H1 (cell line): Measurements from ENCODE around the gene REPS2. TPM values are rescaled to one million over a fixed set of nuclear protein-coding genes. Genes with fewer than 3 reads are reported as not detected.

Source experiments
- CTCF ChIA-PET: fragments of 300-600 bp; sonication (Branson Sonifier 250); formaldehyde crosslinking; loops from one replicate; lab custom pipeline; 2021; ENCODE audit not compliant: partially characterized antibody; lab: Charles Lee
- POLR2A ChIA-PET: fragments of 300-600 bp; sonication (Branson Sonifier 250); formaldehyde crosslinking; loops from one replicate; lab custom pipeline; 2021; ENCODE audit warnings: inconsistent platforms; ENCODE audit not compliant: partially characterized antibody; lab: Charles Lee
- DNase-seq, 2 experiments: peaks; one replicate each; pipeline versions ENCODE4 v3.0.0 to v3.0.0-alpha.2; 2010 to 2022; ENCODE audit warnings: low spot score in 2 of 2, low read depth in 1 of 2, mixed read lengths in 1 of 2
- FAIRE-seq: peaks from 2 replicates; lab custom pipeline; 2011; peaks lifted over from hg19 to GRCh38; lab: Jason Lieb, UNC
- H2AFZ ChIP-seq: 2 replicates; pipeline ENCODE4 v1.8.1; 2012; ENCODE audit warnings: low read length, inconsistent platforms
- H2AK5ac ChIP-seq: 2 replicates; pipeline ENCODE4 v1.6.1; 2013; ENCODE audit warnings: low read depth, low read length
- H2BK120ac ChIP-seq: replicated peaks from 2 replicates; pipeline ENCODE3; 2013; ENCODE audit warnings: low read depth, low read length, inconsistent platforms
- H2BK12ac ChIP-seq: 2 replicates; pipeline ENCODE4 v1.6.1; 2013; ENCODE audit warnings: low read depth, low read length
- H2BK15ac ChIP-seq: 2 replicates; pipeline ENCODE4 v1.6.1; 2013; ENCODE audit warnings: low read length
- H2BK20ac ChIP-seq: 2 replicates; pipeline ENCODE4 v1.6.1; 2013; ENCODE audit warnings: low read length
- H2BK5ac ChIP-seq: 2 replicates; pipeline ENCODE4 v1.6.1; 2013; ENCODE audit warnings: low read depth, low read length
- H3K14ac ChIP-seq: 2 replicates; pipeline ENCODE4 v1.6.1; 2013; ENCODE audit warnings: inconsistent platforms; ENCODE audit not compliant: insufficient read length
- H3K18ac ChIP-seq: 2 replicates; pipeline ENCODE4 v1.6.1; 2013; ENCODE audit warnings: low read length; ENCODE audit errors: extremely low read depth
- H3K23ac ChIP-seq: 2 replicates; pipeline ENCODE4 v1.6.1; 2013; ENCODE audit warnings: inconsistent platforms; ENCODE audit not compliant: insufficient read length
- H3K23me2 ChIP-seq: 2 replicates; pipeline ENCODE4 v1.6.1; 2013; ENCODE audit warnings: low read depth, low read length
- H3K27ac ChIP-seq: 2 replicates; pipeline ENCODE4 v1.6.1; 2011; ENCODE audit warnings: low read depth, low read length, inconsistent platforms
- H3K27me3 ChIP-seq, 4 experiments: replicated peaks in 1 of 4; 1 replicate in 1 of 4; 2 replicates in 3 of 4; pipeline versions ENCODE4 v1.6.1 to v1.8.1; 2011 to 2013; ENCODE audit warnings: low read length in 3 of 4, mild to moderate bottlenecking in 3 of 4, inconsistent platforms in 2 of 4, mixed read lengths in 2 of 4, moderate library complexity in 1 of 4; ENCODE audit not compliant: control insufficient read depth in 3 of 4, insufficient read depth in 3 of 4; ENCODE audit errors: extremely low read depth in 1 of 4
- H3K36me3 ChIP-seq, 4 experiments: 2 replicates each; pipeline versions ENCODE4 v1.6.1 to v1.8.1; 2011 to 2013; ENCODE audit warnings: mild to moderate bottlenecking in 4 of 4, low read length in 3 of 4, moderate library complexity in 2 of 4, control low read depth in 1 of 4, inconsistent platforms in 1 of 4; ENCODE audit not compliant: insufficient read depth in 4 of 4, control insufficient read depth in 2 of 4
- H3K4ac ChIP-seq: replicated peaks from 2 replicates; pipeline ENCODE3; 2013; ENCODE audit warnings: low read length, low read depth, mixed read lengths, inconsistent platforms; ENCODE audit not compliant: insufficient read length
- H3K4me1 ChIP-seq, 4 experiments: replicated peaks in 1 of 4; 1 replicate in 1 of 4; 2 replicates in 3 of 4; pipeline versions ENCODE4 v1.6.1 to v1.8.1; 2011 to 2013; ENCODE audit warnings: low read length in 3 of 4, inconsistent platforms in 2 of 4, mixed read lengths in 1 of 4; ENCODE audit not compliant: insufficient read depth in 4 of 4, control insufficient read depth in 3 of 4
- H3K4me2 ChIP-seq, 2 experiments: 2 replicates each; pipeline versions ENCODE4 v1.6.1 to v1.8.1; 2011 to 2013; ENCODE audit warnings: low read depth in 2 of 2, low read length in 2 of 2, control low read depth in 1 of 2, inconsistent platforms in 1 of 2, mild to moderate bottlenecking in 1 of 2; ENCODE audit not compliant: insufficient read depth in 1 of 2
- H3K4me3 ChIP-seq, 4 experiments: fragments of 200-600, 300-600 bp in 1 of 4; sonication (generic), shearing (Covaris generic), sonication (Bioruptor Twin) in 1 of 4; 2 replicates each; pipeline versions ENCODE4 v1.5.1 to v1.8.1; 2011 to 2016; ENCODE audit warnings: low read length in 4 of 4, low read depth in 3 of 4, control low read depth in 2 of 4, inconsistent platforms in 2 of 4, mild to moderate bottlenecking in 2 of 4, mixed read lengths in 1 of 4, moderate library complexity in 1 of 4; ENCODE audit not compliant: insufficient read depth in 2 of 4; ENCODE audit errors: extremely low read depth in 1 of 4
- H3K56ac ChIP-seq: replicated peaks from 2 replicates; pipeline ENCODE3; 2013; ENCODE audit warnings: low read depth, mild to moderate bottlenecking, mixed read lengths, low read length, inconsistent platforms; ENCODE audit not compliant: insufficient read length
- H3K79me1 ChIP-seq: 2 replicates; pipeline ENCODE4 v1.6.1; 2013; ENCODE audit warnings: low read depth, low read length, control low read depth
- H3K79me2 ChIP-seq, 2 experiments: 2 replicates each; pipeline versions ENCODE4 v1.6.1 to v1.8.1; 2012 to 2013; ENCODE audit warnings: low read length in 2 of 2, mild to moderate bottlenecking in 2 of 2, inconsistent platforms in 1 of 2; ENCODE audit not compliant: insufficient read depth in 2 of 2, control insufficient read depth in 1 of 2
- H3K9ac ChIP-seq, 4 experiments: replicated peaks in 1 of 4; 1 replicate in 1 of 4; 2 replicates in 3 of 4; pipeline versions ENCODE4 v1.6.1 to v1.8.1; 2011 to 2013; ENCODE audit warnings: low read depth in 3 of 4, low read length in 3 of 4, control low read depth in 2 of 4, mild to moderate bottlenecking in 2 of 4, moderate library complexity in 2 of 4, inconsistent platforms in 1 of 4; ENCODE audit errors: extremely low read depth in 1 of 4
- H3K9me3 ChIP-seq, 2 experiments: 2 replicates each; pipeline versions ENCODE4 v1.6.1 to v1.8.1; 2012 to 2013; ENCODE audit warnings: mild to moderate bottlenecking in 2 of 2, moderate library complexity in 2 of 2, control low read depth in 1 of 2, inconsistent platforms in 1 of 2, low read depth in 1 of 2, low read length in 1 of 2, mixed read lengths in 1 of 2; ENCODE audit not compliant: insufficient read depth in 2 of 2
- H4K20me1 ChIP-seq, 2 experiments: replicated peaks in 1 of 2; 2 replicates each; pipeline versions ENCODE3 to v1.8.1; 2011 to 2013; ENCODE audit warnings: inconsistent platforms in 2 of 2, low read length in 2 of 2, mild to moderate bottlenecking in 1 of 2; ENCODE audit not compliant: insufficient read depth in 2 of 2, control insufficient read depth in 1 of 2
- H4K5ac ChIP-seq: 2 replicates; pipeline ENCODE4 v1.6.1; 2013; ENCODE audit warnings: low read length, low read depth, mixed read lengths, inconsistent platforms; ENCODE audit not compliant: insufficient read length
- H4K8ac ChIP-seq: 2 replicates; pipeline ENCODE4 v1.8.0; 2013; ENCODE audit warnings: mild to moderate bottlenecking, moderate library complexity, low read length, inconsistent platforms; ENCODE audit not compliant: insufficient read depth; ENCODE audit errors: extremely low read depth
- H4K91ac ChIP-seq: replicated peaks from 2 replicates; pipeline ENCODE3; 2013; ENCODE audit warnings: low read length, mixed read lengths, inconsistent platforms; ENCODE audit not compliant: insufficient read length
- CBX5 ChIP-seq: fragments of 300-800, 300-1000 bp; sonication (generic); IDR thresholded peaks from 2 replicates; pipeline ENCODE4 v1.7.1; 2016; ENCODE audit warnings: antibody characterized with exemption, low read length, low read depth
- NANOG ChIP-seq: IDR thresholded peaks from 2 replicates; pipeline ENCODE4 v1.6.1; 2011; ENCODE audit warnings: low read length, low read depth, mild to moderate bottlenecking, inconsistent platforms; ENCODE audit not compliant: insufficient read depth, poor library complexity, severe bottlenecking
- YY1 ChIP-seq: IDR thresholded peaks from 2 replicates; pipeline ENCODE4 v1.6.1; 2011; ENCODE audit warnings: low read depth, mild to moderate bottlenecking, low read length
- WGBS, 2 experiments: shearing (Covaris generic) in 1 of 2; methylation state at CpG; one replicate each; pipeline versions ENCODE4 v1.1.6 to v1.1.7; 2013 to 2015; ENCODE audit warnings: low lambda C conversion rate in 2 of 2, mixed read lengths in 2 of 2, inconsistent platforms in 1 of 2, low coverage in 1 of 2, missing lambda C conversion rate in 1 of 2; ENCODE audit not compliant: insufficient replicate concordance in 2 of 2, insufficient coverage in 1 of 2, insufficient read length in 1 of 2; ENCODE audit errors: extremely low coverage in 1 of 2, missing lambda C conversion rate in 1 of 2; 5-methylcytosine and 5-hydroxymethylcytosine counted together
- polyA plus RNA-seq, 7 experiments: library from polyadenylated mRNA; depleted of rRNA in 3 of 7; stranded (reverse) in 5 of 7; unstranded in 2 of 7; fragments of >200 nt in 5 of 7; fragments of 200-250 nt in 2 of 7; gene quantifications; 1 replicate in 5 of 7; 2 replicates in 1 of 7; 4 replicates in 1 of 7; pipeline versions ENCODE4 v1.2.1 to v1.2.3, GENCODE V29; 2011 to 2013; ENCODE audit warnings: missing spikeins in 2 of 7, mixed read lengths in 2 of 7
- total RNA-seq: library from RNA; stranded (reverse); fragmentation: NEBNext Ultra II Directional; extraction: Animal tissue kit (Norgen Biotek cat#: 25700); gene quantifications from 2 replicates; pipeline ENCODE4 v1.2.1, GENCODE V29; 2021

The REPS2 gene
- total and polyA plus RNA-seq, 2 of the 8 experiments (the other 6 are each of a cell fraction or from before 2014, with no cell fraction given) = 0.79 to 4.3 TPM

DNA sequence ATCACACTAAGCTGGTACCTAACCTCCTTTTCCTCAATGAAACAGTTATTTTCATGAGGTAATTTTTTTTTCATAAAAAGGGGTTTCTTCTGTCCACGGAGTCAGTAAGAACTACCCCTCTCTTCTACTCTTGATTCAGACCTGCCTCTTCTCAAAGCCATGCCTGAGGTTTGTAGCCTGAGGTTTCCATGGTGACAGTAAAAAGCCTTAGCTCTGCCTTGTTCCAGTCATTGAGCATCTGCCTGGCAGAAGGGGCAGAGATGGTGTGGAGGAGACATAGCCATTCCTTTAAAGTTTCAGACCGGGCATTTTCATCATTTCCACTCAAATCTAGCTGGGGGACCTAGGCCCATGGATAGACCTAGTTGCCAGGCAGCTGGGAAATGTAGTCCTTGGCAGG is 135.5 kb downstream of the REPS2 start:
- Histone ChIP-seq H4K5ac (no peak overlapping the region), H3K79me2 (no peaks in the 10 kb centered on the region), H3K27me3 (no peaks in the 10 kb centered on the region), H2BK20ac (no peak overlapping the region), H2AK5ac (no peak overlapping the region), H3K4me2 (no peak overlapping the region), H3K18ac (no peak overlapping the region), H4K8ac (no peak overlapping the region), H2BK5ac (no peak overlapping the region), H2BK120ac (no peak overlapping the region), H3K36me3 (no peaks in the 10 kb centered on the region), H3K79me1 (no peaks in the 10 kb centered on the region), H3K4me1 (no peaks in the 10 kb centered on the region), H4K20me1 (no peaks in the 10 kb centered on the region), H2BK15ac (no peak overlapping the region), H2BK12ac (no peak overlapping the region), H2AFZ (no peak overlapping the region), H3K56ac (no peak overlapping the region), H3K14ac (no peak overlapping the region), H3K4ac (no peak overlapping the region), H3K9me3 (no peaks in the 10 kb centered on the region), H3K4me3 (no peak overlapping the region), H3K9ac (no peak overlapping the region), H4K91ac (no peak overlapping the region), H3K27ac (no peak overlapping the region), H3K23ac (no peak overlapping the region), H3K23me2 (no peaks in the 10 kb centered on the region)
- FAIRE-seq (no peak), DNase-seq (no peak)
- ChIA-PET CTCF (interaction anchor here (0.7 to 3.1 kb wide), 15 partner anchors 7 to 1969 kb away, joined by 3 to 24 read pairs (median 3); no protein-coding TSS in a partner anchor), POLR2A (no interaction called here)
- TF ChIP-seq NANOG = no peak
- peak; percentile 10; the same call in 1 of the 2 replicates for TF ChIP-seq YY1
- TF ChIP-seq CBX5 = no peak
- 86% methylated on average over 1 of the region's 2 CpGs; no CpG with 5 or more reads in 1 of the 2 experiments for WGBS, 2 experiments
